ENCODE results near the gene INPP5D. TPM values are rescaled to one million over a fixed set of nuclear protein-coding genes. Genes with fewer than 3 reads are reported as not detected.

The INPP5D gene
- 29.7 and 88.3 TPM in 2 replicates for total RNA-seq

GRCh38 chr2:233059797-233060500, at the start of gene INPP5D:
Gene INPP5D (plus strand): TSS chr2:233060342. CDS start chr2:233060479, 137 bp downstream.

GRCh38 chr2:233013027-233013461, 47.1 kb upstream of the INPP5D start, which contains the start of gene NGEF:
Gene NGEF (minus strand): TSS chr2:233013256. CDS start chr2:232974890, 38,366 bp downstream.

GRCh38 chr2:233032551-233033320, 27.4 kb upstream of the INPP5D start, which contains the start of gene NEU2:
Gene NEU2 (plus strand): TSS chr2:233032672. CDS start chr2:233032672, 0 bp downstream.

GRCh38 chr2:233251306-233252116, 191.4 kb downstream of the INPP5D start, which contains the start of gene ATG16L1:
Gene ATG16L1 (plus strand): TSS chr2:233251673. CDS start chr2:233251828, 155 bp downstream.

Other genes with a start within 250 kb of the INPP5D start
- gene SNORC, start 190.1 kb upstream of the INPP5D start, total RNA-seq: 0.34 and 1.1 TPM in 2 replicates
- gene NGEF, start 47.1 kb upstream of the INPP5D start, total RNA-seq: 0.68 and 2.1 TPM in 2 replicates
- not detected in 2 replicates for gene NEU2, start 27.7 kb upstream of the INPP5D start, total RNA-seq
- 28.7 and 45.5 TPM in 2 replicates for gene ATG16L1, start 191.3 kb downstream of the INPP5D start, total RNA-seq
- not detected in 2 replicates for gene SAG, start 247.5 kb downstream of the INPP5D start, total RNA-seq